AG09319 (cell line): Measurements from ENCODE around the gene ESRRA.

Experiments
- DNase-seq: peaks from one replicate; pipeline ENCODE4 v3.0.0-alpha.2; 2010; ENCODE audit warnings: low read depth; ENCODE audit errors: extremely low read depth
- CTCF ChIP-seq: IDR thresholded peaks from 2 replicates; pipeline ENCODE4 v1.5.1; 2011; ENCODE audit warnings: low read depth, mild to moderate bottlenecking, inconsistent platforms, low read length, moderate library complexity

Gene ESRRA

GRCh38 chr11:64285885-64286800 is 19.2 kb upstream of the ESRRA start:
- DNase-seq: no peak
- no peak for TF ChIP-seq CTCF

- TF ChIP-seq CTCF: no peak
- no peak for DNase-seq
Observed at GRCh38 chr11:64286801-64287159, 18.5 kb upstream of the ESRRA start.

- TF ChIP-seq CTCF: no peak
- DNase-seq: no peak
Observed at GRCh38 chr11:64287676-64288352, 17.5 kb upstream of the ESRRA start.

GRCh38 chr11:64288353-64288750 is 17.0 kb upstream of the ESRRA start:
- no peak for DNase-seq
- TF ChIP-seq CTCF: no peak

GRCh38 chr11:64289002-64289564 is 16.2 kb upstream of the ESRRA start:
- TF ChIP-seq CTCF: no peak
- no peak for DNase-seq

- TF ChIP-seq CTCF: no peak
- DNase-seq: no peak
Observed at GRCh38 chr11:64290352-64291261, 14.7 kb upstream of the ESRRA start.
